SK-N-DZ (cell line): ENCODE data around the gene NR6A1.

Experiments
- DNase-seq: peaks from one replicate; pipeline ENCODE4 v3.0.0-alpha.2; 2015; ENCODE audit warnings: low spot score

NR6A1 gene

GRCh38 chr9:124797343-124798103 lies 26.4 kb upstream of the NR6A1 start:
- no peak for DNase-seq

DNA sequence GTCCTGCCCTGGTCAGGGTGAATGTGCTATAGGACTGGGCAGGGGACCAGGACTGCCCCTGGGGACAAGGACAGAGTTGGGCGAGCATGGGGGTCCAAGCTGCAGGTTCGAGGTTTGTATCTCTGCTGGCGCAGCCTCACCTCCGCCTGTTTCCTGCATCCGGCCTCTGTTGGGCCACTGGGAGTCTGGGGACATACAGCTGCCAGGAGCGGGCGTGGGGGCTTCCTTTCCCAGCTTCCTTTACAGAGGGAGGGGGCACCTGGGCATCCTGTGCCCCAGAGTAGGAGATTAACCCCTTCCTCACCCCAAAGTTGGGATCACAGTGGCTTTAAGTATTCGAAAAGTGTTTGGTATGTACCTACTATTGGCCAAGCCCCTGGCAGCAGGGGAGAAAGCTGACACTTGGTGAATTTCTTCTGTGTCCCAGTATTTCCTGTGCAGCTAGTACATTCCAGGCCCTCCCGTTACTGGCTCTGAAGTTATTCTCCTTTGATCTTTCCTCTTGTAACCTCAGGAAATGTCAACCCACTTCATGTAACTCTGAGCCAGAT lies 24.8 kb upstream of the NR6A1 start:
- no peak for DNase-seq

DNA sequence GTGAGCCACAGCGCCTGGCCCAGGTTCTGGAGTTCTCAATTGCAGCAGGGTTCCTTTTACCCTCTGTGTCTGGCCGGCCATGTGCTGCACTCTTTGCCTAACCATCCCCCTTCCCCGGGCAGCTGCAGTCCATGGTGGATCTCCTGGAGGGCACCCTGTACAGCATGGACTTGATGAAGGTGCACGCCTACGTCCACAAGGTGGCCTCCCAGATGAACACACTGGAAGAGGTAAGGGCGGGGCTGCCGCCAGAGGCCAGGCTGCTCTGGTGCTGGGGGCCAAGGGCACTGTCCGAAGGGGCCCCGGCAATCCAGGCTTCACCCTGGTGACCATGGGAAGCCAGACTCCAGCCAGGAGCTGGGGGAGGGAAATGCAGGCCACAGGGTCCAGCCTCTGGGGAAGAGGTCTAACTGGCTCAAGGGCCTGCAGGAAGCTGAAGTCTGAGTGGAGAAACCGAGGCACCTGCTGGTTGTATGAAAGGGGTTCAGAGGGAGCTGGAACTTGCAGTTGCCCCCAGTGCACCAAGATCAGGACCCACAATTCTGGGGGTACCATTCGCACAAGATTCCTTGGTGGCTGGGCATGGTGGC lies 23.9 kb upstream of the NR6A1 start:
- peak; percentile 48 for DNase-seq

- no peak for DNase-seq
These were observed 22.0 kb upstream of the NR6A1 start for GRCh38 chr9:124793015-124793541.

DNA sequence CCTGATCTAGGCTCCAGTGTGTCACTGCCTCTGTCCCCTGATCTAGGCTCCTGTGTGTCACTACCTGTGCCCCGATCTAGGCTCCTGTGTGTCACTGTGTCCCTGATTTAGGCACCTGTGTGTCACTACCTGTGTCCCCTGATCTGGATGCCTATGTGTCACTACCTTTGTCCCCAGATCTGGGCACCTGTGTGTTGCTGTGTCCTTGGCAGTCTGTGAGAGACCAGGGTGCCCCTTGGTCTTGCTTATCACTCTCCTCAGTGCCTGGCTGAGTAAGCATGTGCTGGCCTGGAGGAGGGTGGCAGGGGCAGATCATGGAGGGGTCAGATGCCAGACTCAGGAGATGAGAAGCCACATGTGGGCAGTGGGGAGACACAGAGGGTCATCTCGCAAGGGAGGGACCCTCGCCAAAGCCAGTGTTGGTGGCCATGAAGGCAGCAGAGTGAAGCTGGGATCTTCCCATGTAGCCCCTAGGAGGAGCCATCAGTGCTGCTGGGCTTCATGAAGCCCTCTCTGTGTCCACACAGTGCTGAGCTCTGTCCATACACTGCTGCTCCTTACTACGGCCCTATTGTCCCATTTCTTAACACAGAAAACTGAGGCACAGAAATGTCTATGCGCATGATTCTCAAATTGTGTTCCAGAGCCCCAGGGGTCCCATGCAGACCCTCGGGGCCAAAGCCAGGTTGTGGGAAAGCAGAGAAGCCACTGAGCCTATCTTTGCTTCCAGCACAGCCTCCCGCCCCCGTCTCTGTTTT lies 21.3 kb upstream of the NR6A1 start:
- DNase-seq, result no peak

- DNase-seq, result no peak
These were observed 19.8 kb upstream of the NR6A1 start for GRCh38 chr9:124790801-124791505.

DNA sequence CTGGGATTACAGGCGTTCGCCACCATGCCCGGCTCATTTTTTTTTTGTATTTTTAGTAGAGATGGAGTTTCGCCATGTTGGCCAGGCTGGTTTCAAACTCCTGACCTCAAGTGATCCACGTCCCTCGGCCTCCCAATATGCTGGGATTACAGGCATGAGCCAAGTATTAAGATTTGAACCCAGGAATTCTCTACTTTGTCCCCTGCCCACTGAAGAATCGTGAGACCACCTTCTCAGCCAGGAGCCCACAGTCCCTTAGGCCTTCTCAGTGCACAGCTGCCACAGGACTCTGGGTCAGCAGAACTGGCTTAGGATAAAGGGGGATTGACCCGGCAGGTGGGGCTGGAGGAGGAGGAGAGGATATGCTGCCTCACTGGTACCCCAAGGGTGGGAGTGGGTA lies 19.2 kb upstream of the NR6A1 start:
- DNase-seq, result no peak

DNA sequence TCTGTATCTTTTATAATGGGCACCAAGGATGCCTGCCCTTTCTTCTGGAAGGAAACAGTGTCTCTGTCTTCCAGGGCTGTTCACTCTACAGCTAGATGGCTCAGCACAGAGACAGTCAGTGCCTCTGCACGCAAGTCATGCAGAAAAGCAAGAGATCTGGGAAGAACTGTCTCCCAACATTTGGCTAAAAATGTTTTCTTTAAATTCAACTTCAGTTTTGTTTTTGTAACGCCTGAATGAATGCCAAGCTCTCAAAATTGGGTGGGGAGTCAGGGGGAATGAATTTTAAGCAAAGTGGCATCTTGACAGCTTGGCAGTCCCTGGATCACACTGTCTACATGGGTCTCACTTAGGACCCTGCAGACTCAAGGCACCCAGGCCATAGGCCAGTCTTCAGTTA lies 18.4 kb upstream of the NR6A1 start:
- no peak for DNase-seq

DNA sequence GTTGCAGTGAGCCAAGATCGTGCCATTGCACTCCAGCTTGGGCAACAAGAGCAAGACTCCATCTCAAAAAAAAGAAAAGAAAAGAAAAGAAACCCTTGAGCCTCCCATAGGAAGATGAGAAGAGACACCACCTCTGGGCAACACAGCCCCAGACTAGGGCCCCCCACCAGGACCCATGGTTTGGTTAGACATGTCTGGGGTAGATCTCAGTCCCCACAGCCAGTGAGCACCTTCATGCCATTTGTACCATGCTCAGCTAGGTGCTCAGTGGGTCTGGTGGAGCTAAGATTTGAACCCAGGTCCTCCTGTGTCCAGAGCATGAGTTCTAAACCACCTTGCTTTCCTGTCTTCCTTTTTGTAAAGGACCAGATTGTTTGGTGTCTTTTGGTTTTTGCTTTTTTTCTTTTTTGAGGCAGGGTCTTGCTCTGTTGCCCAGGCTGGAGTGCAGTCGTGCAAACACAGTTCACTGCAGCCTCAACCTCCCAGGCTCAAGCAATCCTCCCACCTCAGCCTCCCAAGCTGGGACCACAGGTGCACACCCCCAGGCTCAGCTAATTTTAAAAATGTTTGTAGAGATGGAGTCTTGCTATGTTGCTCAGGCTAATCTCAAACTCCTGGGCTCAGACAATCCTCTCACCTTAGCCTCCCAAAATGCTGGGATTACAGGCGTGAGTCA lies 17.6 kb upstream of the NR6A1 start:
- DNase-seq, result no peak

DNA sequence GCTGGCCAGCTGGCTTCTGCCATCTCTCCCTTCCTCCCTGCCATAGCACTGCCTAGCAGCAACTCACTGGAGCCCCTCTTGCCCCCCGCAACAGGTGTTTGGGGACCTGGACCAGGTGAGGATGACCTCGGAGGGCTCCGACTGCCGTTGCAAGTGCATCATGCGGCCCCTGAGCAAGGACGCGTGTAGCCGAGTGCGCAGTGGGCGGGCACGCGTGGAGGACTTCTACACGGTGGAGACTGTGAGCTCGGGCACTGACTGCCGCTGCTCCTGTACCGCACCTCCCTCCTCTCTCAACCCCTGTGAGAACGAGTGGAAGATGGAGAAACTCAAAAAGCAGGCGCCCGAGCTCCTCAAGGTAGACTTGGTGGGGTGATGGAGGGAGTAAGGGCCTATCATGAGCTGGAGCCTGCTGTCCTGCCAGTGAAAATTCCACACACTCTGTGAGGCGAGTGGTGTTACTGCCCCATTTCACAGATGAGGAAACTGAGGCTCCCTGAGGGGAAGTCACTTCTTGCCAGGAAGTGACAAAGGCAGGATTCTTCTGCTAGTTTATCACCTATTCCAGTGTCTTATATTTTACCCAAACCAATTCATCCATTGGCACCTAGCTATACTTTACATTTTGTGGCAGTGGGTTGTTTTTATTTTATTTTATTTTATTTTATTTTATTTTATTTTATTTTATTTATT lies 15.9 kb upstream of the NR6A1 start:
- no peak for DNase-seq

DNA sequence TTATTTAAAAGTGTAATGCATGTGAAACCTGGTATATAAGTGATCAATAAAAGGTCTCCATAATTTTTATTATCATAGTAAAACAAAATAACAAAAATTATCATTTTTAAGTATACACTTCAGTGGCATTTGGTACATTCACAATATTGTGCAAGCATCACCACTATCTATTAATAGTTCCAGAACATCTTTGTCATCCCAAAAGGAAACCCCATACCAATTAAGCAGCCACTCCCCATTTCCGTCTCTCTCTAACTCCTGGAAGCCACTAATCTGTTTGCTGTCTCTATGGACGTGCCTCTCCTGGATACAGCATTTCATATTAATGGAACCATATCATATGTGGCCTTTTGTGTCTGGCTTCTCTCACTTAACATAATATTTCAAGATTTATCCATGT lies 13.4 kb upstream of the NR6A1 start:
- no peak for DNase-seq

- DNase-seq, result no peak
These were observed 12.7 kb upstream of the NR6A1 start for GRCh38 chr9:124783830-124784229.

DNA sequence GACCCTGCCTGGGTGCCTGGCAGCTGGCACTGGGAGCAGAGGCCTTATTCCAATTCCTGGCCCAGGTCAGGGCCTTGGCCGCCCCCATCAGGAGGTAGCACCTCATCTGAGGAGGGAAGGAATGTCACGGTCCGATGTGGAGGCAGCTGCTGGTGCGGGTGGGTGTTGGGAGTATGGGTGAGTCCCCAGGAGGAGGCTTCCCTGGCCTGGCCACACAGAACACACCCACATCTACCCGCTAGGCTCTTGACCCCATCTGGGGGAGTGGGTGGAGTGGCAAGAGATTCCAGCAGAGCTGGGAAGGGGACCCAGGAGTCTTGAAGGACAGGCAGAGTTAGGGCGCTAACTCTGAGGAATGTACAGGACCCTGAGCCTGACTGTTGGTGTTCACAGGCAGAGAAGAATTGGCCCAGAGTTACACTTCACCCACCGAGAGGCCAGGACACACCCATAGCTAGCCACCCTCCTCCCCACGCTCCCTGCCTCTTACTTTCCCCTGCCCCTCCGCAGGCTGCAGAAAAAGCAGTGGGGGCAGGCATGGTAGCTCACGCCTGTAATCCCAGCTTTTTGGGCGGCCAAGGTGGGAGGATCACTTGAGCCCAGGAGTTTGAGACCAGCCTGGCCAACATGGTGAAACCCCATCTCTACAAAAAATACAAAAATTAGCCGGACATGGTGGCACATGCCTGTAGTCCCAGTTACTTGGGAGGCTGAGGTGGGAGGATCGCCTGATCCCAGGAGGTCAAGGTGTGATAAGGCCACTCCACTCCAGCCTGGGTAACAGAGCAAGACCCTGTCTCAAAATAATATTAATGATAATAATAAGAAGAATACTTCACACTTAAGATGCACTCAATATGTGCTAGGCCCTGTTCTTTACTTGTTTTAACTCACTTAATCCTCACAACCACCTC lies 11.8 kb upstream of the NR6A1 start:
- no peak for DNase-seq

DNA sequence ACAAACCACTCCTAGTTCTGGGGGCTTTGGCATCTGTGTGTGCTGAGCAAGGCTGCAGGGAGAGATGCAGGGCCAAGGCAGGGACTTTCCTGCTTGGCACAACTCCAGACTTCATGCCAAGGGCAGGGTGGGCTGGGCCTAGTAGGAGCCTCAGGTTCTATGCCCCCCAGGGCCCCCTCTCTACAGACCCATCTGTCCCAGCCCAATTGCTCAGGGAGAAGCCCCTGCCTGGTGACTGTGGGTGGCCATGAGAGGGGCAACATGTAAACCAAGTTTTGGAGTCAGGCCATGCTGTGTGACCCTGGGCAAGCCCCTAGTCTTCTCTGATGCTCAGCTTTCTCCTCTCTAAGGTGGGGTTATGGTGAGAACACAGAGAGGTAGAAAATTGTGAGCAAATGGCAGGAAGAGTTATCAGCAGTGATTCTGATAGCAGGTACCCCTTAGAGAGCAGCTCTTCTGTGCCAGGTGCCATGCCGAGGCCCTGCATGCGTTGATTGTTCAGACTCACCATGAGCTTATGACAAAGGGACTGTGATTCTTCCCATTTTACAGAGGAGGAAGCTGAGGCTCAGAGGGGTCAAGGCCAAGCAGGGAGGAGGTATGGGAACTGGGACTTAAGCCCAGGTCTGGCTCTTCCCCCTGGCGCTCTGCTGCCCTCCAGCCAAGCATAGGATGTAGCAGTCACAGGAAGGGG lies 11.0 kb upstream of the NR6A1 start:
- no peak for DNase-seq

DNA sequence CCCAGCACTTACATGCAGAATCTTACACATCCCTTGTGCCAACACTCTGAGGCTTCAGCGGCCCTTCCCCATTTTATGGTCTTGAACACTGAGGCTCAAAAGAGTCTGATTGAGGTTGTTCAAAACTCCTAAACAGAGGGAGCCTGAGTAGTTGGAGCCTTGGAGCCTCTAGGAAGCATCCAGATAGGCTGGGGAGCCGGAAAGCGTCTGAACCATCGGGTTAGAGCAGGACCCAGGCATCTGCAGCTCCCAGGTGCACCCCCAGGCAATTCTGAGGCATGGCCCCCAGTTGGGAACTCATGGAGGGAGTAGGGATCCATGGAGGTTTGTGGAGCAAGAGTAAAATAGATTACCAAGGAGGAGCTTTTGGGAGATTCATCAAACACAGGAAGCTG lies 9.6 kb upstream of the NR6A1 start:
- DNase-seq, result no peak

- DNase-seq, result no peak
These were observed 9.1 kb upstream of the NR6A1 start for GRCh38 chr9:124780060-124780756.

DNA sequence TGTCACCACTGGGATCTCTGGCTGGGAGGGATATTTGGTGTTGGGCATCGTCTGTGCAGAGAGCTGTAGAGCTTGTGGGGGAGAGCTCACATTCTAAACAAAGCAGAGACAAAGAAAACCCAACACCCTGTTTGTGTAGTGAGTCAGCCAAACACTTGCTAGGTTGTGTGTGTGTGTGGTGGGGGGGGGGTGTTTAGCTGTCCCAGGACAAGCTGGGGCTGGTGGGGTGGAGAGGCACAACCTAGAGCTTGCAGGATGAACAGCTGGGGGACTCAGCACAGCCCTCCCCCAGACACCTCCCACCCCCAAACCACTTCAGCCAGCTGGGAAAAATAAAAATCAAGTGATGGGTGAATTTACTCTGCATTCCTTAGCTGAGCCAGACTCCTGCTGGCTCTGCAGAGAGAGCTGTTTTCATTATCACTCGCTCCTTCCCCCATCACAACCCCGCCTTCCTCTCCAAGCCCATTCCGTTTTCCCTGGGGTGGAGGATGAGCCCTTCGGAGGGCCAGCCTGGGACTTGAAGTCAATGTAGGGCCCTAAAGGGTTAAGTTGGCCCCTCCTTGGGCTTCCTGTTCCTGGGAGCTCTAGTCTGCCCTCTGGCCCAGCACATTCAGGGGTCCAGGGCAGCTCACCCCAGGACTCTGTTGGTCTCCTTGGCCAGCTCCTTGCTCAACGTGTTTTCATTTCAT lies 8.4 kb upstream of the NR6A1 start:
- DNase-seq, result no peak
